ENCODE data around the gene FUBP3. TPM values are rescaled to one million over a fixed set of nuclear protein-coding genes. Genes with fewer than 3 reads are reported as not detected.

The FUBP3 gene
- polyA plus RNA-seq, 2 of the 4 experiments (the other 2 are of a cell fraction): 43.5 to 67.7 TPM

DNA sequence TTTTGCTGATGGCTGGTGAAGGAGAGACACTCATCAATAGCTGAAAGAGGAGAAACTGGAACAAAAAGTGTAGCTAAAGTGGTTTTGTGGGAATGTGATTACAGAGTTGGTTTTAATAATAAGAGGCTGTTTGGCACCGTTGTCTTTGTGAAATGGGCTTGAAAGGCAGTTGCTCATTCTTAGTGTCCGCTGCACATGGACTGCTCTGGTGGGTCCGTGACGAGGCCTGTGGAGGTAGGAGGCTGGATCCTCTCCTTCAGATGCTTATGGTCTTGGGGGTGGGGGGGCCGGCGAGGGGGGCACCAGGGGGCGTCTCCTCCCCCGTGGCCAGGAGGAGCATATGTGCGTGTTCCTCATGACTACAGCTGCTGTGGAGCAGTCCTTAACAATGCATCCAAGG is 29.8 kb downstream of the FUBP3 start:
- ATAC-seq (no peak), DNase-seq (ENCODE audit: low read depth in 1 of 2, low spot score in 1 of 2) (no peak), FAIRE-seq (no peak)
- TF ChIP-seq GATA3 (IDR thresholded peaks at IDR 0.05; ENCODE audit: borderline replicate concordance) (no peak), PHF8 (IDR thresholded peaks at IDR 0.05; ENCODE audit: borderline replicate concordance, low read depth) (no peak), CBX2 (IDR thresholded peaks at IDR 0.05; ENCODE audit: borderline replicate concordance, low read depth) (no peak), RNF2 (IDR thresholded peaks at IDR 0.05; ENCODE audit: borderline replicate concordance, low read depth) (no peak)
- TF ChIP-seq, protein P1, sequence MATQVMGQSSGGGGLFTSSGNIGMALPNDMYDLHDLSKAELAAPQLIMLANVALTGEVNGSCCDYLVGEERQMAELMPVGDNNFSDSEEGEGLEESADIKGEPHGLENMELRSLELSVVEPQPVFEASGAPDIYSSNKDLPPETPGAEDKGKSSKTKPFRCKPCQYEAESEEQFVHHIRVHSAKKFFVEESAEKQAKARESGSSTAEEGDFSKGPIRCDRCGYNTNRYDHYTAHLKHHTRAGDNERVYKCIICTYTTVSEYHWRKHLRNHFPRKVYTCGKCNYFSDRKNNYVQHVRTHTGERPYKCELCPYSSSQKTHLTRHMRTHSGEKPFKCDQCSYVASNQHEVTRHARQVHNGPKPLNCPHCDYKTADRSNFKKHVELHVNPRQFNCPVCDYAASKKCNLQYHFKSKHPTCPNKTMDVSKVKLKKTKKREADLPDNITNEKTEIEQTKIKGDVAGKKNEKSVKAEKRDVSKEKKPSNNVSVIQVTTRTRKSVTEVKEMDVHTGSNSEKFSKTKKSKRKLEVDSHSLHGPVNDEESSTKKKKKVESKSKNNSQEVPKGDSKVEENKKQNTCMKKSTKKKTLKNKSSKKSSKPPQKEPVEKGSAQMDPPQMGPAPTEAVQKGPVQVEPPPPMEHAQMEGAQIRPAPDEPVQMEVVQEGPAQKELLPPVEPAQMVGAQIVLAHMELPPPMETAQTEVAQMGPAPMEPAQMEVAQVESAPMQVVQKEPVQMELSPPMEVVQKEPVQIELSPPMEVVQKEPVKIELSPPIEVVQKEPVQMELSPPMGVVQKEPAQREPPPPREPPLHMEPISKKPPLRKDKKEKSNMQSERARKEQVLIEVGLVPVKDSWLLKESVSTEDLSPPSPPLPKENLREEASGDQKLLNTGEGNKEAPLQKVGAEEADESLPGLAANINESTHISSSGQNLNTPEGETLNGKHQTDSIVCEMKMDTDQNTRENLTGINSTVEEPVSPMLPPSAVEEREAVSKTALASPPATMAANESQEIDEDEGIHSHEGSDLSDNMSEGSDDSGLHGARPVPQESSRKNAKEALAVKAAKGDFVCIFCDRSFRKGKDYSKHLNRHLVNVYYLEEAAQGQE (IDR thresholded peaks at IDR 0.05): no peak
- 77% methylated on average over 7 of the region's 9 CpGs for WGBS (ENCODE audit: missing lambda C conversion rate)
- Histone ChIP-seq H3K4me1 (no peaks in the 10 kb centered on the region), H3K9me3 (no peaks in the 10 kb centered on the region), H3K4me2 (no peak overlapping the region), H3K27ac (no peak overlapping the region), H3K4me3 (no peak overlapping the region)
- ChIA-PET CTCF (interaction anchor here (0.6 to 1.3 kb wide), 4 partner anchors 9 to 1063 kb away, joined by 3 to 4 read pairs (median 3); no protein-coding TSS in a partner anchor), POLR2A (no interaction called here)

DNA sequence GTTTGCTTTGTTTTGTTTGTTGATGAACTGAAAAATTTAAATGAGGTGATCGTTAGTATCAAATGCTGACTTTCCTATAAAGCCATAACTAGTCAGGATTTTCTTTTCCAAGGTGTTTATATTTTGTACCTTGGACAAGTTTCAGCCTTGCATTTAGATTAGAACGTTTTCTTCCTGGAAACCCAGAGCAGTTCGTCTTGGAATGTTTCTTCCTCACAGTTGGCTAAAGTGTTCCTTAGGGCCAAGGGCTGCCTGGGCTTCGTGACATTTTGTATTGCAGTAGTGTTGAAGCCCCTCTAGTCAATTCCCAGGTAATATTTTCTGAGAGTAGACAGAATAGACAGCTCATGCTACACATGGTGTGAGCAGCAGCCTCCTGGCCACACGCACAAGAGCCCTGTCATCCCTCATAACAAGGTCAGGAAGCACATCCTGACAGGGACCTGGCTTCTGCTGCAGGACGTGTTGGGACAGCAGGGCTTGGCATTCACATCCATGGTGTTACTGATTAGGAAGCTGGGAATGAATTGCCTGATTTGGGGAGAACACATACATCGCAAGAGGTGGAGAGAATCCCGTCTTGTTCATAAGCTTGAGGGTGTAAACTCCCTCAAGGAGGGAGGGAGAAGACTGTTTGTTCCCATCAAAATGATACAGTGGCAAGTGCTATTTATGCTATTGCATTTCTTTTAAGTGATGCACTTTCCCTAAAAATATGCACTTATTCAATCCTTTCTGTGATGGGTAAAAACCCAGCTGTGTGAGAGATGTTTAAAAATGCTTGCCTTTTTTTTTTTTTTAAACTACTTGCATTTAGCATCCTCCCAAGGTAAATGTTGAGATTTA is 31.7 kb downstream of the FUBP3 start:
- ATAC-seq (no peak), FAIRE-seq (no peak), DNase-seq (ENCODE audit: low read depth in 1 of 2, low spot score in 1 of 2) (no peak)
- ChIA-PET POLR2A (no interaction called here), CTCF (interaction anchor here (0.8 to 1.2 kb wide), 4 partner anchors 16 to 150 kb away, joined by 3 to 5 read pairs (median 3); no protein-coding TSS in a partner anchor)
- Histone ChIP-seq H3K9me3 (no peaks in the 10 kb centered on the region), H3K4me2 (no peak overlapping the region), H3K4me3 (no peak overlapping the region), H3K27ac (no peak overlapping the region), H3K4me1 (no peaks in the 10 kb centered on the region)
- TF ChIP-seq, protein P2, sequence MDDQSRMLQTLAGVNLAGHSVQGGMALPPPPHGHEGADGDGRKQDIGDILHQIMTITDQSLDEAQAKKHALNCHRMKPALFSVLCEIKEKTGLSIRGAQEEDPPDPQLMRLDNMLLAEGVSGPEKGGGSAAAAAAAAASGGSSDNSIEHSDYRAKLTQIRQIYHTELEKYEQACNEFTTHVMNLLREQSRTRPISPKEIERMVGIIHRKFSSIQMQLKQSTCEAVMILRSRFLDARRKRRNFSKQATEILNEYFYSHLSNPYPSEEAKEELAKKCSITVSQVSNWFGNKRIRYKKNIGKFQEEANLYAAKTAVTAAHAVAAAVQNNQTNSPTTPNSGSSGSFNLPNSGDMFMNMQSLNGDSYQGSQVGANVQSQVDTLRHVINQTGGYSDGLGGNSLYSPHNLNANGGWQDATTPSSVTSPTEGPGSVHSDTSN (IDR thresholded peaks at IDR 0.05): no peak
- TF ChIP-seq HOXB5 (CRISPR knock-in tag; IDR thresholded peaks at IDR 0.05): no peak
- TF ChIP-seq EP300 (IDR thresholded peaks at IDR 0.05): no peak
- no peak for TF ChIP-seq FOSL2 (IDR thresholded peaks at IDR 0.05)
- no peak for TF ChIP-seq FOSL2 (CRISPR knock-in tag; IDR thresholded peaks at IDR 0.05)
- TF ChIP-seq NPAS2 (CRISPR knock-in tag; IDR thresholded peaks at IDR 0.05; ENCODE audit: borderline replicate concordance): no peak
- TF ChIP-seq CHD2 (IDR thresholded peaks at IDR 0.05; ENCODE audit: low read length, partially characterized antibody): no peak
- WGBS (ENCODE audit: missing lambda C conversion rate): 85% methylated on average over 8 of the region's 8 CpGs

DNA sequence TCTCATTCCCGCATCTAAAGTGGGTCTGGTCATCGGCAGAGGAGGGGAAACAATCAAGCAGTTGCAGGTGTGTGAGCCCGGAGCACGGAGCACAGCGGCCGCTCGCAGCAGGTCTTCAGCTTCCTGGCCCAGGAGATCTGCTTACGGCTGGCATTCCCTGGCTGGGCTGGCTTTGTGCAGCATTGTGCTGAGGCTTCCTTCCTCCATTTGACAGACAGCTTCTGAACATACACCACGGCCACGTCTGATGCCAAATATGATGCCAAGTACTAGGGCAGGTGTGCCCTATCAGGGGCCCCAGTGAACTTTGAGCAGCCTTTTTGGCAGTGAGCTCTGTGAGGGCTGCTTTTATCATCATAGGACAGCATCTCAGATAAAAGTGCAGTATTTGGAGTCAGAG is 37.1 kb downstream of the FUBP3 start:
- Histone ChIP-seq H3K9me3 (no peaks in the 10 kb centered on the region), H3K4me3 (no peak overlapping the region), H3K27ac (no peak overlapping the region), H3K4me1 (no peaks in the 10 kb centered on the region), H3K4me2 (no peak overlapping the region)
- DNase-seq (ENCODE audit: low read depth in 1 of 2, low spot score in 1 of 2) (no peak), FAIRE-seq (no peak), ATAC-seq (no peak)
- ChIA-PET CTCF (interaction anchor here (0.9 to 4.3 kb wide), 6 partner anchors 9 to 68 kb away, joined by 3 to 23 read pairs (median 3); no protein-coding TSS in a partner anchor), POLR2A (no interaction called here)
- 93% methylated on average over 8 of the region's 10 CpGs for WGBS (ENCODE audit: missing lambda C conversion rate)
- TF ChIP-seq HOXB13 (CRISPR knock-in tag; IDR thresholded peaks at IDR 0.05; ENCODE audit: low read depth): no peak
- no peak for TF ChIP-seq ZFP36 (IDR thresholded peaks at IDR 0.05; ENCODE audit: borderline replicate concordance, partially characterized antibody)
- TF ChIP-seq CHD2 (IDR thresholded peaks at IDR 0.05; ENCODE audit: low read length, partially characterized antibody): no peak

Data from A549 (cell line).